CD4-positive, alpha-beta T cell (primary cell): ENCODE measurements around the gene XRCC2. TPM values are rescaled to one million over a fixed set of nuclear protein-coding genes. Genes with fewer than 3 reads are reported as not detected.
A peak's percentile ranks its signal among the peaks of the same experiment; 100 is the strongest.

Source experiments
- ATAC-seq: fragments of 200-7000 bp; cut with Tn5 transposase; one replicate; pipeline ENCODE4 v1.10.0; 2022; ENCODE audit warnings: mild to moderate bottlenecking; ENCODE audit not compliant: poor library complexity
- CTCF ChIA-PET: fragments of 350-600 bp; sonication (Branson Sonifier 250); formaldehyde crosslinking; loops from one replicate; lab custom pipeline; 2021; ENCODE audit warnings: antibody characterized with exemption, inconsistent platforms; lab: Charles Lee
- POLR2A ChIA-PET: fragments of 350-600 bp; sonication (Branson Sonifier 250); formaldehyde crosslinking; loops from one replicate; lab custom pipeline; 2021; ENCODE audit warnings: antibody characterized with exemption, inconsistent platforms; lab: Charles Lee
- DNase-seq, 14 experiments: peaks; one replicate each; pipeline ENCODE4 v3.0.0-alpha.2; 2013 to 2020; ENCODE audit warnings: mixed read lengths in 2 of 14
- H3K27ac ChIP-seq, 2 donors: one replicate each; pipeline versions ENCODE4 v1.5.1 to v1.7.0; 2013; ENCODE audit warnings: low read length in 2 of 2, low read depth in 1 of 2, mild to moderate bottlenecking in 1 of 2
- H3K27me3 ChIP-seq, 2 experiments: 1 replicate in 1 of 2; 2 replicates in 1 of 2; pipeline versions ENCODE4 v1.6.1 to v1.7.0; 2013; ENCODE audit warnings: low read length in 2 of 2, control low read depth in 1 of 2, mild to moderate bottlenecking in 1 of 2, moderate library complexity in 1 of 2; ENCODE audit not compliant: insufficient read depth in 2 of 2, control insufficient read depth in 1 of 2
- H3K36me3 ChIP-seq: one replicate; pipeline ENCODE4 v1.6.1; 2013; ENCODE audit warnings: low read length, control low read depth; ENCODE audit not compliant: insufficient read depth
- H3K4me1 ChIP-seq: one replicate; pipeline ENCODE4 v1.6.1; 2013; ENCODE audit warnings: low read length, control low read depth; ENCODE audit not compliant: insufficient read depth
- H3K4me3 ChIP-seq: one replicate; pipeline ENCODE4 v1.5.1; 2013; ENCODE audit warnings: mild to moderate bottlenecking, low read length, moderate library complexity
- H3K9me3 ChIP-seq, 2 experiments: 1 replicate in 1 of 2; 2 replicates in 1 of 2; pipeline versions ENCODE4 v1.6.1 to v1.7.0; 2013; ENCODE audit warnings: low read length in 2 of 2, mild to moderate bottlenecking in 2 of 2, control low read depth in 1 of 2, moderate library complexity in 1 of 2; ENCODE audit not compliant: control insufficient read depth in 1 of 2, insufficient read depth in 1 of 2
- H3K27ac Mint-ChIP-seq: one replicate; pipeline ENCODE4 v1.8.0; 2020; ENCODE audit warnings: mixed read lengths
- H3K27me3 Mint-ChIP-seq: one replicate; pipeline ENCODE4 v1.8.0; 2021; ENCODE audit warnings: mixed read lengths
- H3K36me3 Mint-ChIP-seq: one replicate; pipeline ENCODE4 v1.8.0; 2021; ENCODE audit warnings: low read depth, mixed read lengths
- H3K4me1 Mint-ChIP-seq: one replicate; pipeline ENCODE4 v1.8.0; 2021; ENCODE audit warnings: low read depth, mixed read lengths
- H3K4me3 Mint-ChIP-seq: one replicate; pipeline ENCODE4 v1.8.0; 2020; ENCODE audit warnings: mild to moderate bottlenecking, mixed read lengths
- H3K9me3 Mint-ChIP-seq: one replicate; pipeline ENCODE4 v1.8.0; 2020; ENCODE audit warnings: mixed read lengths
- CTCF ChIP-seq: fragments of 200-600 bp; IDR thresholded peaks from one replicate; pipeline ENCODE4 v1.8.0; 2022; ENCODE audit warnings: antibody characterized with exemption, mild to moderate bottlenecking
- intact Hi-C, 2 experiments: fragments of 100-400 bp; cut with DNase I in 1 of 2; cut with micrococcal nuclease in 1 of 2; formaldehyde crosslinking; loops; one replicate each; pipeline versions ENCODE4 v1.15.1 to v1.9.0; 2023 to 2025; cut with DNase I, micrococcal nuclease
- total RNA-seq, 174 experiments: library from RNA in 2 of 174; stranded (reverse) in 2 of 174; gene quantifications; one replicate each; pipeline ENCODE4 v1.2.3 and lab custom pipeline; 2021 to 2026

XRCC2 gene
- total RNA-seq, 2 experiments from 2014 or later, result 0.25 to 0.41 TPM

GRCh38 chr7:152668975-152669374 is 7.0 kb downstream of the XRCC2 start:
- ChIA-PET CTCF (no interaction called here), POLR2A (no interaction called here)
- no peaks in the 10 kb centered on the region for H3K36me3 Mint-ChIP-seq
- DNase-seq (no peak), ATAC-seq (no peak)
- no peak overlapping the region for H3K27ac ChIP-seq
- H3K4me3 Mint-ChIP-seq, result no peak overlapping the region
- H3K36me3 ChIP-seq, result no peaks in the 10 kb centered on the region
- no peak overlapping the region for H3K4me3 ChIP-seq
- no peaks in the 10 kb centered on the region for H3K4me1 ChIP-seq
- no peak for TF ChIP-seq CTCF
- no peaks in the 10 kb centered on the region for H3K27me3 Mint-ChIP-seq
- intact Hi-C loops, result no loop called here
- no peaks in the 10 kb centered on the region for H3K9me3 ChIP-seq
- H3K27ac Mint-ChIP-seq, result no peak overlapping the region
- H3K27me3 ChIP-seq, result no peaks in the 10 kb centered on the region
- H3K9me3 Mint-ChIP-seq, result no peaks in the 10 kb centered on the region
- no peaks in the 10 kb centered on the region for H3K4me1 Mint-ChIP-seq

- H3K4me1 ChIP-seq, result no peaks in the 10 kb centered on the region
- ChIA-PET CTCF (no interaction called here), POLR2A (no interaction called here)
- peak in 1 of 14 experiments; percentile 6 for DNase-seq
- H3K4me3 ChIP-seq, result no peak overlapping the region
- TF ChIP-seq CTCF, result no peak
- H3K36me3 ChIP-seq, result no peaks in the 10 kb centered on the region
- Mint-ChIP-seq H3K27ac (no peak overlapping the region), H3K36me3 (no peaks in the 10 kb centered on the region), H3K4me1 (no peaks in the 10 kb centered on the region), H3K4me3 (no peak overlapping the region), H3K27me3 (no peaks in the 10 kb centered on the region), H3K9me3 (no peaks in the 10 kb centered on the region)
- H3K9me3 ChIP-seq, result no peaks in the 10 kb centered on the region
- no peaks in the 10 kb centered on the region for H3K27me3 ChIP-seq
- ATAC-seq, result no peak
- intact Hi-C loops, result no loop called here
- no peak overlapping the region for H3K27ac ChIP-seq
Measured at GRCh38 chr7:152667958-152668357, 8.0 kb downstream of the XRCC2 start.

GRCh38 chr7:152666078-152666477 is 9.9 kb downstream of the XRCC2 start:
- no peak overlapping the region for H3K27ac Mint-ChIP-seq

More at GRCh38 chr7:152666078-152666477, 9.9 kb downstream of the XRCC2 start:
- Histone ChIP-seq H3K4me3 (no peak overlapping the region), H3K27me3 (no peaks in the 10 kb centered on the region), H3K4me1 (no peaks in the 10 kb centered on the region), H3K27ac (no peak overlapping the region), H3K9me3 (no peaks in the 10 kb centered on the region), H3K36me3 (no peaks in the 10 kb centered on the region)
- intact Hi-C loops, result no loop called here
- ChIA-PET POLR2A (no interaction called here), CTCF (no interaction called here)
- no peak overlapping the region for H3K4me3 Mint-ChIP-seq
- H3K36me3 Mint-ChIP-seq, result no peaks in the 10 kb centered on the region
- no peaks in the 10 kb centered on the region for H3K4me1 Mint-ChIP-seq
- TF ChIP-seq CTCF, result no peak
- H3K27me3 Mint-ChIP-seq, result no peaks in the 10 kb centered on the region
- DNase-seq (no peak), ATAC-seq (no peak)
- no peaks in the 10 kb centered on the region for H3K9me3 Mint-ChIP-seq
